ENCODE results near the gene LIMS2. TPM values are rescaled to one million over a fixed set of nuclear protein-coding genes. Genes with fewer than 3 reads are reported as not detected.

The LIMS2 gene
- total RNA-seq, 1 donor from 2014 or later, result 161 TPM

DNA sequence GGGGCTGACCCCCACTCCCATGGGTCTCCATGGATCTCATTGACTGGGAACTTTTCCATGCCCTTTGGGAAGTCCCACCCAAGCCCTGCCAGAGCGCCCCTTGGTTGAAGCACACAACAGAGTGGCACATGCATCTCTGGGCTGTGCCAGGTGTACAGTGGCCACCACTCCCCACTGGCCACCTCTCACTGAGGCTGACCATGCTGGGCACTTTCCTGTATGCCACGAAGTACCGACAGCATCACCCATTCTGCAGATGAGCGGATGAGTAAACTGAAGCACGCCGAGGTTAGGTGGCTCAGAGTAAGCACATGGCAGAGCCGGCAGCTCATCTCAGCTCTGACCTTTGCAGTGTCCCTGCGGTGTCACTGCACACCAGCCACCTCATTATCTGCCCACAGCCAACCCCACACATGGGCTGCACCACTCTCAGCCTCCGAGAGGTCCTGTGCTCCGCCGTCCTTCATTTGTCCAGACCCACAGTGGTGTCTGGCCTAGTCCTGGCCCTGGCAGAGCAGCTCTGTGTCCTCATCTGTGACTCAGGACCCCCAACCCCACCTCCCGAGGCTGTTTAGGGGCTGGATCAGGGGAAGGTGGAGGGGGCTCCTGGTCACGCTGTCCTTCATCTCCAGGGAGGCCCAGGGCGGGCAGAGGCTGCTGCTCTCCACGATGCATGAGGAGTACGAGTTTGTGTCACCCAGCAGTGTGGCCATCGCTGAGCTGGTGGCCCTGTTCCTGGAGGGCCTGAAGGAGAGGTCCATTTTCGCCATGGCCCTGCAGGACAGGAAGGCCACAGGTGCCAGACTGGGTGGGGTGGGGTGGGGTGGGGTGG is 47.4 kb downstream of the LIMS2 start:
- TF ChIP-seq, protein P1, sequence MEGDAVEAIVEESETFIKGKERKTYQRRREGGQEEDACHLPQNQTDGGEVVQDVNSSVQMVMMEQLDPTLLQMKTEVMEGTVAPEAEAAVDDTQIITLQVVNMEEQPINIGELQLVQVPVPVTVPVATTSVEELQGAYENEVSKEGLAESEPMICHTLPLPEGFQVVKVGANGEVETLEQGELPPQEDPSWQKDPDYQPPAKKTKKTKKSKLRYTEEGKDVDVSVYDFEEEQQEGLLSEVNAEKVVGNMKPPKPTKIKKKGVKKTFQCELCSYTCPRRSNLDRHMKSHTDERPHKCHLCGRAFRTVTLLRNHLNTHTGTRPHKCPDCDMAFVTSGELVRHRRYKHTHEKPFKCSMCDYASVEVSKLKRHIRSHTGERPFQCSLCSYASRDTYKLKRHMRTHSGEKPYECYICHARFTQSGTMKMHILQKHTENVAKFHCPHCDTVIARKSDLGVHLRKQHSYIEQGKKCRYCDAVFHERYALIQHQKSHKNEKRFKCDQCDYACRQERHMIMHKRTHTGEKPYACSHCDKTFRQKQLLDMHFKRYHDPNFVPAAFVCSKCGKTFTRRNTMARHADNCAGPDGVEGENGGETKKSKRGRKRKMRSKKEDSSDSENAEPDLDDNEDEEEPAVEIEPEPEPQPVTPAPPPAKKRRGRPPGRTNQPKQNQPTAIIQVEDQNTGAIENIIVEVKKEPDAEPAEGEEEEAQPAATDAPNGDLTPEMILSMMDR (IDR thresholded peaks at IDR 0.05), result no peak
- no peak overlapping the region for H3K4me3 ChIP-seq
- no peaks in the 10 kb centered on the region for H3K9me3 ChIP-seq
- no peaks in the 10 kb centered on the region for H3K27me3 ChIP-seq
- ATAC-seq (no peak), DNase-seq (no peak)
- intact Hi-C loops (cut with DNase I), result no loop called here
- H3K27ac ChIP-seq, result no peak overlapping the region
- H3K36me3 ChIP-seq, result no peaks in the 10 kb centered on the region
- no peaks in the 10 kb centered on the region for H3K4me1 ChIP-seq

DNA sequence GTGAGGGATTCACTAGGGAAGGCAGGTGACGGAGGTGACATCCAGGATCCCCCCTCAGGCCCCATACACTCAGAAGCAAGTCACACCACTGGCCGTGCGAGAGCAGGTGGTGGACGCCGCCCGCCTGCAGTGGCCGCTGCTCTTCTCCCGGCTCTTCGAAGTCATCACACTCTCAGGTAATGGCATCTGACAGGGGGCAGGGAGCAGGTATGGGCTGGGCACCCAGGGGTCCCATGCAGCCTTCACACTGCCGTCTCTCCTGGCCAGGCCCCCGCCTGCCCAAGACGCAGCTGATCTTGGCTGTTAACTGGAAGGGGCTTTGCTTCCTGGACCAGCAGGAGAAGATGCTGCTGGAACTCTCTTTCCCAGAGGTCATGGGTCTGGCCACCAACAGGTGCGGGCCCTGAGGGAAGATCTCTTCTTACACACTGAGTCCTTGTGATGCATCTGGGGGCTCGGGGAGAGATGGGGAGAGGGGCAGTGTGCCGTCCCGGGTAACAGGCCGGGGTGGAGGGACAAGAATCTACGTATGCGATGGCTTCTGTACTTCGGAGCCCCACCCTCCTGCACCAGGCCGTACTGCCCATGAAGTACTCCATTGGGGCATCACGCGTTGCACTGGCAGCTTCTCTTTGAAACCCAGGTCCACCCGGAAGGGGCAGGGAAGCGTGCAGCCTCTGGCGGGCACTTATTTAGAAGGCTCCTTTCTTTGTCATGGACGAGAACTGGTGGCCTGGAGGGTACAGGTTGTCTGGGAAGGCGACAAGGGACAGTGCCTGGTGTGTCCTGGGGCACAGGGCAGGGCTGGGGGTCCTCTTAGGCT is 48.2 kb downstream of the LIMS2 start:
- Histone ChIP-seq H3K36me3 (no peaks in the 10 kb centered on the region), H3K9me3 (no peaks in the 10 kb centered on the region), H3K4me1 (no peaks in the 10 kb centered on the region), H3K27me3 (no peaks in the 10 kb centered on the region), H3K27ac (no peak overlapping the region), H3K4me3 (no peak overlapping the region)
- DNase-seq (no peak), ATAC-seq (no peak)
- TF ChIP-seq, protein P1 (IDR thresholded peaks at IDR 0.05), result no peak
- intact Hi-C loops (cut with DNase I), result no loop called here

DNA sequence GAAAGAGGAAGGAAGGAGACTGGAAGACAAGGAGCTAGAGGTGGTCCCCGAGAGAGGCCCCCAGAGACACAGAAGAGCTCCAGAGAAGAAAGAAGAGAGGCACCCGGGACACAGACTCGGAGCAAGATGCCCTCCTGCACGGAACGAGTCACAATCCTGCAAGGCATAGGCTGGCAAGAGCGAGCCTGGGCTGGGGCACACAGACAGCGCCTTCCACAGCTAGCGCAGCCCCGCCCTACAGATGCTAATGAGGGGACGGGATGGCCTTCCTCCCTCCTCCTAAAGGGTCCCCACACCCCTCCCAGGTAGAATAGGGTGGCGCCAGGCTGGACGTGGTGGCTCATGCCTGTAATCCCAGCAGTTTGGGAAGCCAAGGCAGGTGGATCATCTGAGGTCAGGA is 49.2 kb downstream of the LIMS2 start:
- no peaks in the 10 kb centered on the region for H3K36me3 ChIP-seq
- ATAC-seq (no peak), DNase-seq (peak; percentile 50)
- intact Hi-C loops (cut with DNase I), result no loop called here
- H3K4me3 ChIP-seq, result no peak overlapping the region
- no peaks in the 10 kb centered on the region for H3K9me3 ChIP-seq
- no peaks in the 10 kb centered on the region for H3K27me3 ChIP-seq
- no peak overlapping the region for H3K27ac ChIP-seq
- TF ChIP-seq, protein P1 (IDR thresholded peaks at IDR 0.05), result no peak
- no peaks in the 10 kb centered on the region for H3K4me1 ChIP-seq

DNA sequence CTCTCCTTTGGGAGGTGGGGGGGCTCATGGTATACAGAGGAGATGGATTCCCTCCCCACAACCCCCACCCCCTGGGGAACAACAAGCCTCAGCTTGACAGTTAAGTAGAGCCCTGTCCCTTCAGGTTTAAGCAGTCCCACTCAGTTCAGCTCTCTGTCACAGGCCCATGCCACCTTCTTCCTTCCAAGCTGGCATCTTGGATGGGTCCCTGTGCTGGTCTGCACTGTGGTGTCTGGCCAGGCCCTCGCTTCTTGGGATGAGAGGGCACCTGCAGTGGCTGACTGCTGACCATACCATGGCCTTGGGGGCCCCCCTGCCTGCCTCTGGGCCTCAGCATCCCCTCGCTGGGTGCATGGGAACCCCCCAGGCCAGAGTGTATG is 49.8 kb downstream of the LIMS2 start:
- intact Hi-C loops (cut with DNase I), result no loop called here
- TF ChIP-seq, protein P1 (IDR thresholded peaks at IDR 0.05), result no peak
- H3K9me3 ChIP-seq, result no peaks in the 10 kb centered on the region
- no peak for ATAC-seq
- DNase-seq, result peak; percentile 59
- H3K4me1 ChIP-seq, result no peaks in the 10 kb centered on the region
- no peak overlapping the region for H3K4me3 ChIP-seq
- H3K27me3 ChIP-seq, result no peaks in the 10 kb centered on the region
- no peak overlapping the region for H3K27ac ChIP-seq
- H3K36me3 ChIP-seq, result no peaks in the 10 kb centered on the region

DNA sequence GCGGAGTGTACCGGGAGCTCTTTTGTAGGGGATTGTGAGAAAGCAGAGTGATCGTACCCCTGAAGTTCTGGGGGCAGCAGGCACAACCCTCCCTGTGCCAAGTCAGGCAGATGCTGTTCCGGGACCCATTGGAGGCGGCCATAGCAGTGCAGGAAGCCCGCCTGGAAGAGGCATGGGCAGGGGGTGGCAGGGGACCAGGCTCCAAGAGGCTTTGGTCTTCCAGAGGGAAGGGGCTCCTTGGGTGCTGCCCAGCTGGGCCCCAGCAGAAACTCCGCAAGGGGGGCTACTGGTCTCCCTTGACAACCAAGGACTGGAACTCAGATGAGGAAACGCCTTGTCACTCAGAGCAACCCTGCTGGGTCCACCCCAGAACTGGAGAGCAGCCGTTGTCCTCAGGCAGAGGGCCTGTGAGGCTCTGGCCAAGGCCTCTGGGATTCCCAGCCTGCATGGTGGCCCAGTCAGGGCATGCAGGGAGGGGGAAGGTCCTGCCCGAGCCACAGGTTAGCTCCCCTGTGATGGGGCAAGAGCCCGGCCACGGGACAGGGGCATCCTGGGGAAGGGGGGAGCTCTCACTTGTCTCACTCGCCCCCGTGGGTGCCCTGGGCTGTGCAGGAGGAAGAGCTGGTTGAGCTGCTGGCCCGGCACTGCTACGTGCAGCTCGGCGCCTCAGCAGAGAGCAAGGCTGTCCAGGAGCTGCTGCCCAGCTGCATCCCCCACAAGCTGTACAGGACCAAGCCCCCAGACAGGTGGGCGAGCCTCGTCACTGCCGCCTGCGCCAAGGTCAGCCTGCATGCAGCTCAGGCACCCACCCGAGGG is 50.4 kb downstream of the LIMS2 start:
- H3K27ac ChIP-seq, result no peak overlapping the region
- intact Hi-C loops (cut with DNase I), result no loop called here
- DNase-seq, result peak; percentile 62
- no peaks in the 10 kb centered on the region for H3K27me3 ChIP-seq
- ATAC-seq, result no peak
- TF ChIP-seq, protein P1 (IDR thresholded peaks at IDR 0.05), result no peak
- H3K36me3 ChIP-seq, result no peaks in the 10 kb centered on the region
- no peak overlapping the region for H3K4me3 ChIP-seq
- no peaks in the 10 kb centered on the region for H3K4me1 ChIP-seq
- H3K9me3 ChIP-seq, result no peaks in the 10 kb centered on the region
